GM12872 (cell line): ENCODE results near the gene SLC25A22.

Source experiments
- TF ChIP-seq, protein P1 (sequence below): IDR thresholded peaks from 3 replicates; pipeline ENCODE4 v1.5.1; 2011; ENCODE audit warnings: low read depth, mild to moderate bottlenecking, low read length, moderate library complexity; ENCODE audit not compliant: insufficient read depth

SLC25A22 gene

DNA sequence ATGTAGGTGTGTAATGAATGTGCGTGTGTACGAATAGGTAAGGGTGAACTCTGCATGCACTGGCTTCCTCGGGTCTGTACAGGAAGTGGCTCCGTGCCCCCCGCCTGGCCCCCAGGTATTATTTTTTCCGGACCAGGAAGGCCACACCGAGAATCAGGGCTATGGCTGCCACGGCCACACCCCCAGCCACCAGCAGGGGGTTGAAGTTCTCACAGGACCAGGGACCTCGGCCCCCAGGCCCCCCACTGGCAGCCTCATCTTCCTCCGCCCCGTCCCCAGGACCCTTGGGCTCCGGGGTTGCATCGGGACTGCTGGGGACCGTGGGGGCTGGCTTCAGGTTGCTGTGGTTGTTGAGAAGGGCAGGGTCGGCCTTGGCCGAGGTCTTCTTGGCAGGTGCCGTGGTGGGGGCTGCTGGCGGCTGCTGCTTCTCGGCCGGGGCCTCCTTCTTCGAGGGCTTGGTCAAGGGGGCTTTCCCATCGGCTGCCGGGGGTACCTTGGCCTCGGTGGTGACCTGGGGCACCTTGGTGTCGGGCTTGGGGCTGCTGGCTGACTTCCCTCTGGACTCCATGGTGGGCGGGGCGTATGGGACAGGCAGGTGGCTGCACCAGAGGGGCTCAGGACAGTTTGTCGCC, 10.0 kb downstream of the SLC25A22 start:
- TF ChIP-seq, protein P1, sequence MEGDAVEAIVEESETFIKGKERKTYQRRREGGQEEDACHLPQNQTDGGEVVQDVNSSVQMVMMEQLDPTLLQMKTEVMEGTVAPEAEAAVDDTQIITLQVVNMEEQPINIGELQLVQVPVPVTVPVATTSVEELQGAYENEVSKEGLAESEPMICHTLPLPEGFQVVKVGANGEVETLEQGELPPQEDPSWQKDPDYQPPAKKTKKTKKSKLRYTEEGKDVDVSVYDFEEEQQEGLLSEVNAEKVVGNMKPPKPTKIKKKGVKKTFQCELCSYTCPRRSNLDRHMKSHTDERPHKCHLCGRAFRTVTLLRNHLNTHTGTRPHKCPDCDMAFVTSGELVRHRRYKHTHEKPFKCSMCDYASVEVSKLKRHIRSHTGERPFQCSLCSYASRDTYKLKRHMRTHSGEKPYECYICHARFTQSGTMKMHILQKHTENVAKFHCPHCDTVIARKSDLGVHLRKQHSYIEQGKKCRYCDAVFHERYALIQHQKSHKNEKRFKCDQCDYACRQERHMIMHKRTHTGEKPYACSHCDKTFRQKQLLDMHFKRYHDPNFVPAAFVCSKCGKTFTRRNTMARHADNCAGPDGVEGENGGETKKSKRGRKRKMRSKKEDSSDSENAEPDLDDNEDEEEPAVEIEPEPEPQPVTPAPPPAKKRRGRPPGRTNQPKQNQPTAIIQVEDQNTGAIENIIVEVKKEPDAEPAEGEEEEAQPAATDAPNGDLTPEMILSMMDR: peak; percentile 26; the same call in 1 of the 3 replicates

DNA sequence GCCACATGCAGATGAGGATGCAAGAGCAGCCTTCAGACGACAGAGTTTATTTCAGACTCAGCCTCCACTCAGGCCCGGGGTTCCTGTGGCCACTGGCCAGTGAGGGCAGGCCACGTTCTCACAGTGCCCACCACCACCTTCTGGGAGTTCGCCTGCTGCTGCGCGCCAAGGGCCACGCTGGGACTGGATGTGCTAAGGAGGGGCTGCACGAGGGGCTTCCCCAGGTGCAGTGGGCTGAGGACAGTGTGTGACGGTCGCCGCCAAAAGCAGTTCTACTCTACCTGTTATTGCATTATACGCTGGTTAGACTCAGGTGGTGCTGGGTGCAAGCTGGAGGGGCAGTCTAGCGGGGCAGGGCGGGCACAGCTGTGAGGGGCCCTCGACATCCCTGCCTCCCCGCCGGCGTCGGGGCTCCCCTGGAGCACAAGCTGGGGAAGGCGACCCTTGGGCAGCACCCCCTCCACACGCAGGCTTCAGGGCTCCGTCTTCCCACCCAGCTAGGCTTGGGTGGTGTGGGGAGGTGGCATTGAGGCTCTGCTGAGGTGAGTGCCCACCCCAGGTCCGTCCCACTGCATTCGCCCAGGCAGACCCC, 10.9 kb downstream of the SLC25A22 start:
- TF ChIP-seq, protein P1: no peak

DNA sequence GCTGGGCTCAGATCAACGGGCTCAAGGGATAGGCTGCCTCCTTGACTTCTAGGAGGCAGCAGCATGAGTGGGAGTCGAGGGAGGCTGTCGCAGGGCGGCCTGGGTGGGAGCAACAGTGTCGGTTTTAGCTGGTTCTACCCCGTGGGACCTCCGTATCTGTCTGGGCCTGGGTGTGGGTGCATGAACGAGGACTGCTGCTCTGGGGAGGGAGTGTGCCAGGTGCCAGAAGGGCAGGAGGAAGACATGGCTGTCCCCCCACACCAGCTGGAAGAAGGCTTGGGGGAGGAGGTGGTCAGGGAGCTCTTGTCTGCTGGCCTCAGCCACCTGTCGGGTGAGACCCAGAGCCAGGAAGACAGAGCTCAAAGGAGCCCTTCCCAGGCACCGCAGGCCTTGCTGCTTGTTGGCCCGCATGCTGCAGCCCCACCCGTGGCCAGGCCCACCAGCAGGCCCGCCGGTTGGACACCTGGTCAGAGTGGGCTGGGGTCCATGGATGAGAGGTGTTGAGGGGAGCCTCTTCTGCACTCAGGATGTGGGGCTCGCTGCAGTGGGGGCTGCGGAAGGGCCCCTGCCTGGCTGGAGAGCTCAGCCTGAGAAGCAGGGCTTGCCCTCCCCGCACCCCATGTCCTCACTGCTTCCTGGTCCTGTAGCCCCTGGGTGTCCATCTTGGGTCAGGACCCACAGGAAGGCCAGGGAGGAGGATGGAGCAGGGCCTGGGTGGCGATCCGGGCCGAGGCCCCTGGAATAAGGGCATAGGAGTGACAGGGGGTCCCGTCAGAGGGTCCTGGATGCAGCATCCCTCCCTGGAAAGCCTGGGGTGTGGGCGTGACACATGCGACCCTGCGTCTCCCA, 11.6 kb downstream of the SLC25A22 start:
- TF ChIP-seq, protein P1: no peak

DNA sequence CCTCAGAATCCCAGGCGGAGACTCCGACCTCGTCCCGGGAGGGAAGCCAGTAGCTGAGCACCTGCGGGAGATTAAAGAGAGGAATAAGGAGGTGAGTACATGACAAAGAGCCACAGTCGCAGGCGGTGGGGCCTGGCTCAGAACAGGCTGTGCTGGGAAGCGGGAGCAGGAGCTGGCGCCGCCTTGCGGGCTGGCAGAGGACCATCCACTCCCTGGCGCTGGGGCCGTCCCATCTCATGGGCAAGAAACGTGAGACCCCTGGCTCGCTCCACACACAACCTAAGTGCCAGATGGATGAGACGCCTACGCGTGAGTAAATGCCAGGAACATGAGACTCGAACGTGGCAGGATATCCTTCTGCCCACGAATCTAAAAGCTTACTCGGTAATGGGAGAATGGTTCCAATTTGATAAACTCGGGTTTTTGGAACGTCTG, 14.5 kb downstream of the SLC25A22 start:
- TF ChIP-seq, protein P1: peak; percentile 68

DNA sequence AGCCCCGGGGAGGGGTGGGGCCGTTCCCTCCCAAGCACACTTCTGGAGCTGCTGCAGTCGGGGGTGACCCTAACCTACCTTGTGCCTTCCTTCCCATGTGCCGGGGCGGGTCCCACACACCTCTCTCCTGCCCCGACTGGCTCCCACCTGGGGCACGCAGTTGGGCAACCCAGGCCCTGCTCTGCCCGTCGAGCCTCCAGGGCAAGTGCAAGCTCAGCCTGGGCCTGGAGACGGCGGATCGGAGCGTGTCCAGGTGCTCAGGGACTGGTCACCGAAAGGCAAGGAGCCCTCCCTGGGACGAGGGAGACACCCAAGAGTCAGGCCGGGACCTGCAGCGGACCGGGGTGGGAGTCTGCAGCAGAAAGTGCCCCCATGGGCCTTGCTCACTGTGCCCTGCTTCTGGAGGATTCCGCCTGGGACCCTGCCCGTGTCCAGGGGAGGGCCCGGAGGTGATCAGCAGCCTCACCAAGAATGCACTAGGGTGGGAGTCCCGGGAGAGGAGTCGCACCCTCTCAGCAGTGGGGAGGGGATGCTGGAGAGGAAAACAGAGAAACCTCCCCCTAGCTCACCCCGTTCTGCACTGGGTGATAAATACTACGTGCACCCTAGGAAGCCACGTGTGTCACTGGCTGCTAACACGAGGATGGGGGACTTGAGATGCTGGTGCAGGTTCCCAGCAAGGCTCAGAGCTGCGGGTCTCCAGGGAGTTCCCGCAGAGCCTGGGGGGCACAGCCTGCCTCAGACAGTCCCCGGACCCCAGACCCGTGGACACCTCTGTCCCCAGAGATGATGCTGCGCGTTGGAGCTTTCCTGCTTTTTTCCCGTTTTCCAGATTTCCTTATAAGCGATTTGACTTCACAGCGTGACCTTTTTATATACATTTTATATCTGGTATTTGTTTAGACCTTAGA, 15.6 kb downstream of the SLC25A22 start:
- TF ChIP-seq, protein P1: no peak

DNA sequence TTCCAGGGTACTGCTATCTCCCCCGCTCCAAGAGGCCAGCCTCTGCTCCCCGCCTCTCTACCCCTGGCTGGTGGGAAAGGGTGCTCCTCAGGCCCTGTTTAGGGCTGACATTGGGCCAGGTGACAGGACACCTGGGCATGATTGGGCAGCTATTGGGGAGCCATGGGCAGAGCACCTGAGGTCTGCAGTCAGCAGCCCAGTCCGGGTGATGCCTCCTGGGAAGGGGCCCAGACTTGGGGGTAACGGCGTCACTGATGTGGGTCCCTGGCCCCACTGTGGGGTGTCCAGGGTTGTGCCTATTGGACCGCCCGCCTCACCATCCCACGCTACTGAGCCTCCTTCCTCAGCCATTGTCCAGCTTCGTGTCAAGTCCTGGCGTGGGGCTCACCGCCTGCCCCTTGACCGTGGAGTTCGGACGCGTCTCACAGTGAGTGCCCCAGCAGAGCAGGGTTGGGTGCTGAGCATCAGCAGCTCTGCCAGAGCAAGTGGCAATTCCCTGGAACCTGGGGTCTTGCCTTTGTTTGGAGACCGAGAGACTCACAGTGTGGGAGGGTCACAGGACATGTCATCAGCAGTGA, 18.0 kb downstream of the SLC25A22 start:
- TF ChIP-seq, protein P1: no peak
